Smooth muscle cell (in vitro differentiated cells): ENCODE measurements around the gene IQCC. TPM values are rescaled to one million over a fixed set of nuclear protein-coding genes. Genes with fewer than 3 reads are reported as not detected.

Experiments used
- DNase-seq: peaks from one replicate; lab custom pipeline; 2025; ENCODE audit not compliant: unreplicated experiment; lab: John Stamatoyannopoulos, UW
- H2AFZ ChIP-seq: fragments of 200-600 bp; sonication (generic); 2 replicates; pipeline ENCODE4 v1.6.0; 2016; ENCODE audit warnings: antibody characterized with exemption, low read depth, mild to moderate bottlenecking
- H3F3A ChIP-seq: fragments of 200-600 bp; sonication (generic); 2 replicates; pipeline ENCODE4 v1.6.0; 2017; ENCODE audit warnings: antibody characterized with exemption, low read depth
- H3K27ac ChIP-seq: fragments of 200-600 bp; sonication (generic); 2 replicates; pipeline ENCODE4 v1.5.1; 2016; ENCODE audit warnings: low read depth, mild to moderate bottlenecking
- H3K27me3 ChIP-seq: fragments of 200-600 bp; sonication (generic); 2 replicates; pipeline ENCODE4 v1.6.1; 2016; ENCODE audit warnings: low read depth, mild to moderate bottlenecking
- H3K36me3 ChIP-seq: fragments of 200-600 bp; sonication (generic); 2 replicates; pipeline ENCODE4 v1.5.1; 2016; ENCODE audit warnings: low read depth
- H3K4me1 ChIP-seq: fragments of 200-600 bp; sonication (generic); 2 replicates; pipeline ENCODE4 v1.5.1; 2016; ENCODE audit warnings: low read depth
- H3K4me2 ChIP-seq: fragments of 200-600 bp; sonication (generic); 2 replicates; pipeline ENCODE4 v1.6.0; 2016; ENCODE audit warnings: mild to moderate bottlenecking
- H3K4me3 ChIP-seq: fragments of 200-600 bp; sonication (generic); 2 replicates; pipeline ENCODE4 v1.5.1; 2016; ENCODE audit warnings: mild to moderate bottlenecking
- H3K79me2 ChIP-seq: fragments of 200-600 bp; sonication (generic); 2 replicates; pipeline ENCODE4 v1.6.0; 2016; ENCODE audit warnings: low read depth, mild to moderate bottlenecking
- H3K9ac ChIP-seq: fragments of 200-600 bp; sonication (generic); 2 replicates; pipeline ENCODE4 v1.6.0; 2016; ENCODE audit warnings: low read depth
- H3K9me3 ChIP-seq: fragments of 200-600 bp; sonication (generic); replicated peaks from 2 replicates; pipeline ENCODE4 v1.5.1; 2016; ENCODE audit warnings: low read depth
- H4K20me1 ChIP-seq: fragments of 200-600 bp; sonication (generic); 2 replicates; pipeline ENCODE4 v1.6.0; 2016; ENCODE audit warnings: low read depth
- WGBS: methylation state at CpG from one replicate; pipeline ENCODE4 v1.1.7; 2016; ENCODE audit warnings: low lambda C conversion rate; 5-methylcytosine and 5-hydroxymethylcytosine counted together
- polyA plus RNA-seq: library from polyadenylated mRNA; unstranded; fragments of >200 nt; fragmentation: Nextera tagmentation; extraction: Ambion mirVana; gene quantifications from 2 replicates; pipeline ENCODE4 v1.2.1, GENCODE V29; 2016
- total RNA-seq: library from RNA; depleted of rRNA; stranded (reverse); fragments of >200 nt; gene quantifications from 2 replicates; pipeline ENCODE4 v1.2.3, GENCODE V29; 2014
- TF ChIP-seq, protein P1 (sequence below): fragments of 200-600 bp; sonication (generic); IDR thresholded peaks from 2 replicates; pipeline ENCODE4 v1.5.1; 2017; ENCODE audit warnings: borderline replicate concordance, mild to moderate bottlenecking, antibody characterized with exemption; ENCODE audit not compliant: insufficient read depth, poor library complexity, severe bottlenecking

IQCC gene
- total and polyA plus RNA-seq, 2 experiments from 2014 or later = 2.4 to 3.1 TPM

- Histone ChIP-seq H4K20me1 (no peaks in the 10 kb centered on the region), H3K4me1 (no peaks in the 10 kb centered on the region), H3K36me3 (no peaks in the 10 kb centered on the region), H3K4me3 (no peak overlapping the region), H3K9me3 (no peaks in the 10 kb centered on the region), H2AFZ (no peak overlapping the region), H3F3A (no peaks in the 10 kb centered on the region), H3K27me3 (no peaks in the 10 kb centered on the region), H3K9ac (no peak overlapping the region), H3K79me2 (no peaks in the 10 kb centered on the region), H3K4me2 (no peak overlapping the region), H3K27ac (no peak overlapping the region)
- TF ChIP-seq, protein P1, sequence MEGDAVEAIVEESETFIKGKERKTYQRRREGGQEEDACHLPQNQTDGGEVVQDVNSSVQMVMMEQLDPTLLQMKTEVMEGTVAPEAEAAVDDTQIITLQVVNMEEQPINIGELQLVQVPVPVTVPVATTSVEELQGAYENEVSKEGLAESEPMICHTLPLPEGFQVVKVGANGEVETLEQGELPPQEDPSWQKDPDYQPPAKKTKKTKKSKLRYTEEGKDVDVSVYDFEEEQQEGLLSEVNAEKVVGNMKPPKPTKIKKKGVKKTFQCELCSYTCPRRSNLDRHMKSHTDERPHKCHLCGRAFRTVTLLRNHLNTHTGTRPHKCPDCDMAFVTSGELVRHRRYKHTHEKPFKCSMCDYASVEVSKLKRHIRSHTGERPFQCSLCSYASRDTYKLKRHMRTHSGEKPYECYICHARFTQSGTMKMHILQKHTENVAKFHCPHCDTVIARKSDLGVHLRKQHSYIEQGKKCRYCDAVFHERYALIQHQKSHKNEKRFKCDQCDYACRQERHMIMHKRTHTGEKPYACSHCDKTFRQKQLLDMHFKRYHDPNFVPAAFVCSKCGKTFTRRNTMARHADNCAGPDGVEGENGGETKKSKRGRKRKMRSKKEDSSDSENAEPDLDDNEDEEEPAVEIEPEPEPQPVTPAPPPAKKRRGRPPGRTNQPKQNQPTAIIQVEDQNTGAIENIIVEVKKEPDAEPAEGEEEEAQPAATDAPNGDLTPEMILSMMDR = no peak
- no peak for DNase-seq
- 89% methylated on average over 8 of the region's 9 CpGs for WGBS
Measured at GRCh38 chr1:32256473-32257226, 51.2 kb downstream of the IQCC start.

DNA sequence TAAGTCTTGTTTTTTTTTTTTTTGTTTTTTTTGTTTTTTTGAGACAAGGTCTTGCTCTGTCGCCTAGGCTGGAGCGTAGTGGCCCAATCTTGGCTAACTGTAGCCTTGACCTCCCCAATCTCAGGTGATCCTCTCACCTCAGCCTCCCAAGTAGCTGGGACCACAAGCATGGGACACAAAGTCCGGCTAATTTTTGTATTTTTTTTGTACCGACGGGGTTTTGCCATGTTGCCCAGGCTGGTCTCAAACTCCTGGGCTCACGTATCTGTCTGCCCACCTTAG is 51.7 kb downstream of the IQCC start:
- DNase-seq = no peak
- 94% methylated on average over 6 of the region's 6 CpGs for WGBS
- Histone ChIP-seq H3K27me3 (no peaks in the 10 kb centered on the region), H3K9me3 (no peaks in the 10 kb centered on the region), H3K4me2 (no peak overlapping the region), H3K9ac (no peak overlapping the region), H3K79me2 (no peaks in the 10 kb centered on the region), H2AFZ (no peak overlapping the region), H3F3A (no peaks in the 10 kb centered on the region), H3K4me3 (no peak overlapping the region), H3K27ac (no peak overlapping the region), H3K4me1 (no peaks in the 10 kb centered on the region), H4K20me1 (no peaks in the 10 kb centered on the region), H3K36me3 (no peaks in the 10 kb centered on the region)
- TF ChIP-seq, protein P1 = no peak

Other genes starting within 250 kb of the IQCC start
- 80.4 and 90.6 TPM in 2 replicates for gene KHDRBS1, start 191.8 kb upstream of the IQCC start, total RNA-seq
- gene KHDRBS1, start 191.8 kb upstream of the IQCC start, polyA plus RNA-seq = 85.0 and 86.5 TPM in 2 replicates
- gene TMEM39B, start 132.7 kb upstream of the IQCC start, total RNA-seq = 9.2 and 9.4 TPM in 2 replicates
- gene TMEM39B, start 132.7 kb upstream of the IQCC start, polyA plus RNA-seq = 4.4 and 7.5 TPM in 2 replicates
- gene KPNA6, start 97.6 kb upstream of the IQCC start, total RNA-seq = 35.8 and 40.9 TPM in 2 replicates
- 22.3 and 29.1 TPM in 2 replicates for gene KPNA6, start 97.6 kb upstream of the IQCC start, polyA plus RNA-seq
- gene TXLNA, start 26.0 kb upstream of the IQCC start, total RNA-seq = 42.7 and 44.6 TPM in 2 replicates
- 42.0 and 46.0 TPM in 2 replicates for gene TXLNA, start 26.0 kb upstream of the IQCC start, polyA plus RNA-seq
- 19.9 and 41.6 TPM in 2 replicates for gene CCDC28B, start 5.1 kb upstream of the IQCC start, total RNA-seq
- gene CCDC28B, start 5.1 kb upstream of the IQCC start, polyA plus RNA-seq = 58.9 and 63.9 TPM in 2 replicates
- not detected in 2 replicates for gene DCDC2B, start 3.4 kb downstream of the IQCC start, total RNA-seq
- 0.47 TPM in 1 of 2 replicates, not detected in the other for gene DCDC2B, start 3.4 kb downstream of the IQCC start, polyA plus RNA-seq
- 10.9 and 13.3 TPM in 2 replicates for gene TMEM234, start 16.7 kb downstream of the IQCC start, total RNA-seq
- 19.8 and 27.5 TPM in 2 replicates for gene TMEM234, start 16.7 kb downstream of the IQCC start, polyA plus RNA-seq
- gene EIF3I, start 16.7 kb downstream of the IQCC start, total RNA-seq = 200 and 240 TPM in 2 replicates
- gene EIF3I, start 16.7 kb downstream of the IQCC start, polyA plus RNA-seq = 250 and 257 TPM in 2 replicates
- 0.31 TPM in 1 of 2 replicates, not detected in the other for gene FAM167B, start 41.6 kb downstream of the IQCC start, total RNA-seq
- 0.39 TPM in 1 of 2 replicates, not detected in the other for gene FAM167B, start 41.6 kb downstream of the IQCC start, polyA plus RNA-seq
- 0.22 TPM in 1 of 2 replicates, not detected in the other for gene LCK, start 45.6 kb downstream of the IQCC start, total RNA-seq
- gene LCK, start 45.6 kb downstream of the IQCC start, polyA plus RNA-seq = not detected in 2 replicates
- 29.3 and 40.5 TPM in 2 replicates for gene HDAC1, start 86.4 kb downstream of the IQCC start, total RNA-seq
- 48.8 and 51.7 TPM in 2 replicates for gene HDAC1, start 86.4 kb downstream of the IQCC start, polyA plus RNA-seq
- gene MARCKSL1, start 130.6 kb downstream of the IQCC start, total RNA-seq = 108 and 126 TPM in 2 replicates
- 358 and 389 TPM in 2 replicates for gene MARCKSL1, start 130.6 kb downstream of the IQCC start, polyA plus RNA-seq
- 1.6 and 10.0 TPM in 2 replicates for gene FAM229A, start 156.8 kb downstream of the IQCC start, total RNA-seq
- gene FAM229A, start 156.8 kb downstream of the IQCC start, polyA plus RNA-seq = 9.6 and 11.1 TPM in 2 replicates
- not detected in 2 replicates for gene TSSK3, start 156.9 kb downstream of the IQCC start, total RNA-seq
- gene TSSK3, start 156.9 kb downstream of the IQCC start, polyA plus RNA-seq = 0.31 and 1.3 TPM in 2 replicates
- 57.3 and 63.4 TPM in 2 replicates for gene BSDC1, start 188.8 kb downstream of the IQCC start, total RNA-seq
- gene BSDC1, start 188.8 kb downstream of the IQCC start, polyA plus RNA-seq = 45.4 and 53.7 TPM in 2 replicates